Left ventricle myocardium inferior (tissue), 1 donor: Measurements from ENCODE around the gene TRPM5. TPM values are rescaled to one million over a fixed set of nuclear protein-coding genes. Genes with fewer than 3 reads are reported as not detected.

Source experiments
- DNase-seq: peaks from one replicate; pipeline ENCODE4 v3.0.0-alpha.2; 2020
- H3K27ac ChIP-seq: fragments of 200-600 bp; replicated peaks from 2 replicates; pipeline ENCODE4 v1.8.0; 2021
- H3K27me3 ChIP-seq: fragments of 200-600 bp; 2 replicates; pipeline ENCODE4 v1.8.0; 2021; ENCODE audit warnings: low read depth
- H3K36me3 ChIP-seq: fragments of 200-600 bp; 2 replicates; pipeline ENCODE4 v1.8.0; 2021
- H3K4me1 ChIP-seq: fragments of 200-600 bp; 2 replicates; pipeline ENCODE4 v1.8.0; 2021
- H3K4me3 ChIP-seq: fragments of 200-600 bp; 2 replicates; pipeline ENCODE4 v1.8.0; 2021; ENCODE audit warnings: mild to moderate bottlenecking, moderate library complexity
- H3K9me3 ChIP-seq: fragments of 200-600 bp; replicated peaks from 2 replicates; pipeline ENCODE4 v1.8.0; 2021
- CTCF ChIP-seq: fragments of 200-600 bp; IDR thresholded peaks from 2 replicates; pipeline ENCODE4 v1.8.0; 2021; ENCODE audit warnings: antibody characterized with exemption, mild to moderate bottlenecking, borderline replicate concordance
- intact Hi-C: fragments of 100-400 bp; cut with micrococcal nuclease; formaldehyde crosslinking; loops from one replicate; pipeline ENCODE4 v1.11.0; 2022
- total RNA-seq: library from RNA; stranded (reverse); fragmentation: NEBNext Ultra II Directional; extraction: Animal tissue kit (Norgen Biotek cat#: 25700); gene quantifications from one replicate; pipeline ENCODE4 v1.2.1, GENCODE V29; 2021
- donor health status: DM: no; HTN: yes; CAD: no; lungs with severe emphysema.

Gene TRPM5
- total RNA-seq, 1 donor from 2014 or later, result not detected

GRCh38 chr11:2472428-2473186, 28.3 kb upstream of the TRPM5 start:
- H3K27ac ChIP-seq, result no peak overlapping the region
- no peak overlapping the region for H3K4me3 ChIP-seq
- no peaks in the 10 kb centered on the region for H3K9me3 ChIP-seq
- no peaks in the 10 kb centered on the region for H3K36me3 ChIP-seq
- peaks cover 31% of the 10 kb centered on the region for H3K4me1 ChIP-seq
- no peak for TF ChIP-seq CTCF
- DNase-seq, result no peak
- H3K27me3 ChIP-seq, result peaks cover 12% of the 10 kb centered on the region
- intact Hi-C loops, result no loop called here

DNA sequence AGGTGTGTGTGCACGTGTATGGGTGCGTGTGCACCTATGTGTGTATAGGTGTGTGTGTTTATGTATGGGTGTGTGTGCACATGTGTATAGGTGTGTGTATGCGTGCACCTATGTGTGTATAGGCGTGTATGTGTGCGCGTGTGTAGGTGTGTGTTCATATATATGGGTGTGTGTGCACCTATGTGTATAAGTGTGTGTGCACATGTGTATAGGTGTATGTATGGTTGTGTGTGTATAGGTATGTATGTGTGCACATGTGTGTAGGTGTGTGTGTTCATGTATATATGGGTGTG, 27.4 kb upstream of the TRPM5 start:
- intact Hi-C loops, result no loop called here
- no peaks in the 10 kb centered on the region for H3K36me3 ChIP-seq
- peaks cover 12% of the 10 kb centered on the region for H3K27me3 ChIP-seq
- no peak overlapping the region for H3K27ac ChIP-seq
- DNase-seq, result no peak
- H3K9me3 ChIP-seq, result no peaks in the 10 kb centered on the region
- H3K4me3 ChIP-seq, result no peak overlapping the region
- H3K4me1 ChIP-seq, result peaks cover 29% of the 10 kb centered on the region
- no peak for TF ChIP-seq CTCF

GRCh38 chr11:2471048-2471803, 26.9 kb upstream of the TRPM5 start:
- Histone ChIP-seq H3K27me3 (peaks cover 12% of the 10 kb centered on the region), H3K4me1 (peaks cover 35% of the 10 kb centered on the region), H3K9me3 (no peaks in the 10 kb centered on the region), H3K27ac (no peak overlapping the region), H3K36me3 (no peaks in the 10 kb centered on the region), H3K4me3 (no peak overlapping the region)
- DNase-seq, result no peak
- no peak for TF ChIP-seq CTCF
- intact Hi-C loops, result no loop called here

GRCh38 chr11:2470495-2470894, 26.2 kb upstream of the TRPM5 start:
- DNase-seq, result no peak
- peaks cover 42% of the 10 kb centered on the region for H3K4me1 ChIP-seq
- no peaks in the 10 kb centered on the region for H3K9me3 ChIP-seq
- no peak overlapping the region for H3K27ac ChIP-seq
- no peak for TF ChIP-seq CTCF
- no peaks in the 10 kb centered on the region for H3K36me3 ChIP-seq
- intact Hi-C loops, result no loop called here
- no peak overlapping the region for H3K4me3 ChIP-seq
- peaks cover 12% of the 10 kb centered on the region for H3K27me3 ChIP-seq

- peaks cover 10% of the 10 kb centered on the region for H3K27me3 ChIP-seq
- intact Hi-C loops, result no loop called here
- no peak for DNase-seq
Measured at GRCh38 chr11:2468363-2469235, 24.3 kb upstream of the TRPM5 start.

More at GRCh38 chr11:2468363-2469235, 24.3 kb upstream of the TRPM5 start:
- H3K9me3 ChIP-seq, result no peaks in the 10 kb centered on the region
- H3K4me1 ChIP-seq, result peaks cover 41% of the 10 kb centered on the region
- H3K27ac ChIP-seq, result no peak overlapping the region
- TF ChIP-seq CTCF, result no peak
- H3K36me3 ChIP-seq, result no peaks in the 10 kb centered on the region
- H3K4me3 ChIP-seq, result no peak overlapping the region
